Measurements from ENCODE around the gene PEX19. TPM values are rescaled to one million over a fixed set of nuclear protein-coding genes. Genes with fewer than 3 reads are reported as not detected.
"Not testable (repeated sequence)": the region's sequence is repeated elsewhere in the genome, so short reads cannot be mapped to it uniquely, and the experiment has no call there.

PEX19 gene
- total and polyA plus RNA-seq, 10 of the 15 experiments (the other 5 are each of a cell fraction or from before 2014, with no cell fraction given) = 27.1 to 58.1 (median 39.6) TPM

DNA sequence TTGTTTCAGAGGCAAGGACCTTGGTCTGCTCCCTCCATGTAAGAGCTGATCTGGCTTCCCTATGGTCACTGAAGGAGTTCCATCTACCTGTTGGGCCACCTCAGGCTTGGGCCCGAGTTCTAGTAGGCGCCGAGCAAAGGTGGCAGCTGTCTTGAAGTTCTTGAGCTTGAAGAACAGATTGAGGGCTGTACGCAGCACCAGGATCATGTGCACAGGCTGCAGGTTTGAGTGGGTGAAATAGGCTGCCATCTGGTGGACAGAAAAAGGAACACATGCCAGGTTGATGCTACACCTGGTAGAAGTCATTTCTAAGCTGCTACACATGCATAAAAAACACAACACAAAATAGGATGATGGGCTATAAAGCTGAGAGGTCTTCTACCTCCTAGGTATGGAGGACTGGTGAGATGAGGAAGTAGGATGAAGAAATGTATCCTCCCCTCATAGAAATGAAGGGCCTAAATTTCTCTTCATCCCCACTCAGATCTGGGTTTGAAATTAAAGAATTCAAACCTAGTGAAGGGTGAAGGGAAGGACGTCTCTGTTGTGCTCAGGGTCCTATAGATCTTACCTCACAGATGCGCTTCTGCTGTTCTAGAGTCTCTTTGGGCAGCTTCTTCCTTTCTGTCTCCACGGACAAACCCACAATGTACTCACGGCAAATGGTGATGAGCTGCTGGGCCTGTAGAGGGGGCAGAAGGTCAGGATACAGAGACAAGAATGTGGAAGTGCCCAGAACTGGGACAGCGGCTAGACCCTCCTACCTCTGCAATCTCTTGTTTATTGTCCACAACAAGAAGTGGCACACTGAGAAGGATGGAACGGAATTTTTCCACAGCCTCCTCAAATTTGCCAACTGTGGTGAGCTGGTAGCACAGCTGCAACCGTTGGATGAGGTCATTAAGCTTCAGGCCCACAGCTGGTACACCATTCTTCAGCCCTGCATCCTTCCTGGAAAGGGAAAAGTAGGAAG lies 6.6 kb upstream of the PEX19 start (continued):
- no peak for TF ChIP-seq SIX5 (IDR thresholded peaks at IDR 0.05; ENCODE audit: low read depth, low read length, severe bottlenecking)
- no peak for TF ChIP-seq STAT3 (IDR thresholded peaks at IDR 0.05; ENCODE audit: low read depth, low read length)
- no peak for TF ChIP-seq LARP7 (IDR thresholded peaks at IDR 0.05)
- TF ChIP-seq TCF3 (IDR thresholded peaks at IDR 0.05; ENCODE audit: borderline replicate concordance, insufficient read depth, low read depth, low read length) = no peak

DNA sequence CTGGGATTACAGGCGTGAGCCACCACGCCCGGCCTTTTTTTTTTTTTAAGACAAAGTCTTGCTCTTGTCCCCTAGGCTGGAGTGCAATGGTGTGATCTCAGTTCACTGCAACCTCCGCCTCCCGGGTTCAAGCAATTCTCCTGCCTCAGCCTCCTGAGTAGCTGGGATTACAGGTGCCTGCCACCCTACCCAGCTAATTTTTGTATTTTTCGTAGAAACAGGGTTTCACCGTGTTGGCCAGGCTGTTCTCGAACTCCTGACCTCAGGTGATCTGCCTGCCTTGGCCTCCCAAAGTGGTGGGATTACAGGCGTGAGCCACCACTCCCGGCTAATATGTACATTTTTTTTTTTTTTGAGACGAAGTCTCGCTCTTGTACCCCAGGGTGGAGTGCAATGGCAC lies 2.8 kb upstream of the PEX19 start:
- H3K9ac ChIP-seq (ENCODE audit: control insufficient read depth, insufficient read depth, low read length); H3K9me3 ChIP-seq (replicated peaks; ENCODE audit: control insufficient read depth, insufficient read depth, low read length); DNase-seq (ENCODE audit: low read depth, low spot score); FAIRE-seq; H2AFZ ChIP-seq (ENCODE audit: control insufficient read depth, low read depth, low read length); H3K4me2 ChIP-seq (ENCODE audit: control insufficient read depth, insufficient read depth); H3K4me3 ChIP-seq; H3K27ac ChIP-seq (ENCODE audit: control insufficient read depth, insufficient read depth); BruUV-seq (replicated peaks); ATAC-seq; POLR2A ChIA-PET; H4K20me1 ChIP-seq (ENCODE audit: control insufficient read depth, insufficient read depth); intact Hi-C loops (cut with micrococcal nuclease; ENCODE audit: unreplicated experiment); in situ Hi-C loops (cut with MboI); H3K27me3 ChIP-seq (replicated peaks in 1 of 2; ENCODE audit: control insufficient read depth in 2 of 2, insufficient read depth in 2 of 2, low read length in 1 of 2); H3K4me1 ChIP-seq (ENCODE audit: control insufficient read depth, insufficient read depth, low read length): not testable (repeated sequence)
- WGBS (ENCODE audit: insufficient coverage, insufficient replicate concordance, low lambda C conversion rate, missing lambda C conversion rate) = 100% methylated on average over 10 of the region's 12 CpGs
- CTCF ChIA-PET = interaction anchor here (0.6 to 10.7 kb wide), 10 partner anchors 27 to 202 kb away, joined by 3 to 231 read pairs (median 4); partner anchors contain the start of gene CASQ1
- H3K79me2 ChIP-seq (ENCODE audit: control insufficient read depth, insufficient read depth, low read length) = peaks cover 13% of the 10 kb centered on the region
- H3K36me3 ChIP-seq (ENCODE audit: control insufficient read depth in 2 of 2, insufficient read depth in 2 of 2, low read length in 1 of 2) = peaks cover 21% of the 10 kb centered on the region in 2 experiments
- RAD21 ChIA-PET (ENCODE audit: unreplicated experiment) = interaction anchor here (1.1 to 5.5 kb wide), 3 partner anchors 36 to 96 kb away, joined by 3 to 105 read pairs (median 12); partner anchors contain the start of gene CASQ1
- SMC1A ChIA-PET (ENCODE audit: uncharacterized antibody, unreplicated experiment) = interaction anchor here (0.9 to 2.8 kb wide), 8 partner anchors 24 to 187 kb away, joined by 3 to 13 read pairs (median 3); no protein-coding TSS in a partner anchor
